ENCODE data around the gene RALY. TPM values are rescaled to one million over a fixed set of nuclear protein-coding genes. Genes with fewer than 3 reads are reported as not detected.

Gene RALY
- total and polyA plus RNA-seq, 11 donors, result 99.2 to 210 (median 106) TPM

GRCh38 chr20:33963751-33964150 is 30.0 kb upstream of the RALY start:
- Histone ChIP-seq H3K27ac (no peak overlapping the region), H3K4me3 (no peak overlapping the region), H3K27me3 (no peaks in the 10 kb centered on the region), H3K36me3 (no peaks in the 10 kb centered on the region), H3K9me3 (no peaks in the 10 kb centered on the region), H3K4me1 (peaks cover 0 to 11% (median 0%) of the 10 kb centered on the region in 12 donors)
- intact Hi-C loops (cut with DNase I), result no loop called here
- 67 to 100% (median 74%) methylated on average over 1 to 3 of the region's 3 CpGs for WGBS, 4 donors
- TF ChIP-seq POLR2A (IDR thresholded peaks at IDR 0.05), result no peak
- TF ChIP-seq, protein P1, sequence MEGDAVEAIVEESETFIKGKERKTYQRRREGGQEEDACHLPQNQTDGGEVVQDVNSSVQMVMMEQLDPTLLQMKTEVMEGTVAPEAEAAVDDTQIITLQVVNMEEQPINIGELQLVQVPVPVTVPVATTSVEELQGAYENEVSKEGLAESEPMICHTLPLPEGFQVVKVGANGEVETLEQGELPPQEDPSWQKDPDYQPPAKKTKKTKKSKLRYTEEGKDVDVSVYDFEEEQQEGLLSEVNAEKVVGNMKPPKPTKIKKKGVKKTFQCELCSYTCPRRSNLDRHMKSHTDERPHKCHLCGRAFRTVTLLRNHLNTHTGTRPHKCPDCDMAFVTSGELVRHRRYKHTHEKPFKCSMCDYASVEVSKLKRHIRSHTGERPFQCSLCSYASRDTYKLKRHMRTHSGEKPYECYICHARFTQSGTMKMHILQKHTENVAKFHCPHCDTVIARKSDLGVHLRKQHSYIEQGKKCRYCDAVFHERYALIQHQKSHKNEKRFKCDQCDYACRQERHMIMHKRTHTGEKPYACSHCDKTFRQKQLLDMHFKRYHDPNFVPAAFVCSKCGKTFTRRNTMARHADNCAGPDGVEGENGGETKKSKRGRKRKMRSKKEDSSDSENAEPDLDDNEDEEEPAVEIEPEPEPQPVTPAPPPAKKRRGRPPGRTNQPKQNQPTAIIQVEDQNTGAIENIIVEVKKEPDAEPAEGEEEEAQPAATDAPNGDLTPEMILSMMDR (IDR thresholded peaks at IDR 0.05), result no peak
- DNase-seq (no peak), ATAC-seq (no peak)

- H3K27me3 ChIP-seq, result no peaks in the 10 kb centered on the region
- DNase-seq, result no peak
- H3K4me1 ChIP-seq, result peaks cover 0 to 11% (median 0%) of the 10 kb centered on the region in 12 donors
- TF ChIP-seq, protein P1 (IDR thresholded peaks at IDR 0.05), result no peak
- no peak for TF ChIP-seq POLR2A (IDR thresholded peaks at IDR 0.05)
- intact Hi-C loops (cut with DNase I), result no loop called here
- no peak for ATAC-seq
- no peaks in the 10 kb centered on the region for H3K36me3 ChIP-seq
- H3K27ac ChIP-seq, result no peak overlapping the region
- no peak overlapping the region for H3K4me3 ChIP-seq
- no peaks in the 10 kb centered on the region for H3K9me3 ChIP-seq
- WGBS, 4 donors, result 72 to 87% (median 82%) methylated on average over 3 of the region's 3 CpGs
Observed at GRCh38 chr20:33964441-33964840, 29.3 kb upstream of the RALY start.

- Histone ChIP-seq H3K27ac (no peak overlapping the region), H3K4me1 (peaks cover 0 to 11% (median 0%) of the 10 kb centered on the region in 12 donors), H3K36me3 (no peaks in the 10 kb centered on the region), H3K27me3 (no peaks in the 10 kb centered on the region), H3K4me3 (no peak overlapping the region), H3K9me3 (no peaks in the 10 kb centered on the region)
- 92 to 98% (median 93%) methylated on average over 8 of the region's 8 CpGs for WGBS, 4 donors
- DNase-seq, result no peak
- TF ChIP-seq, protein P1 (IDR thresholded peaks at IDR 0.05), result no peak
- no peak for TF ChIP-seq POLR2A (IDR thresholded peaks at IDR 0.05)
- no peak for ATAC-seq
- intact Hi-C loops (cut with DNase I), result no loop called here
Observed at GRCh38 chr20:33967126-33967525, 26.6 kb upstream of the RALY start.

- peaks cover 0 to 4% (median 0%) of the 10 kb centered on the region in 12 donors for H3K4me1 ChIP-seq
- TF ChIP-seq, protein P1 (IDR thresholded peaks at IDR 0.05), result no peak
- TF ChIP-seq POLR2A (IDR thresholded peaks at IDR 0.05), result no peak
- no peak overlapping the region for H3K27ac ChIP-seq
- H3K36me3 ChIP-seq, result no peaks in the 10 kb centered on the region
- H3K27me3 ChIP-seq, result no peaks in the 10 kb centered on the region
- no peak overlapping the region for H3K4me3 ChIP-seq
- H3K9me3 ChIP-seq, result no peaks in the 10 kb centered on the region
- intact Hi-C loops (cut with DNase I), result no loop called here
- ATAC-seq (no peak), DNase-seq (no peak)
- WGBS, 4 donors, result 73 to 82% (median 76%) methylated on average over 4 of the region's 4 CpGs
Observed at GRCh38 chr20:33969563-33969962, 24.1 kb upstream of the RALY start.

All from heart left ventricle (tissue), 16 donors.